Right cardiac atrium (tissue), 5 donors: ENCODE results near the gene SLC38A3. TPM values are rescaled to one million over a fixed set of nuclear protein-coding genes. Genes with fewer than 3 reads are reported as not detected.

Experiments
- ATAC-seq, 2 donors: fragments of 200-7000 bp; cut with Tn5 transposase; one replicate each; pipeline versions ENCODE4 v1.8.0 to v1.9.1; 2020; ENCODE audit warnings: moderate library complexity in 2 of 2, mild to moderate bottlenecking in 1 of 2
- DNase-seq, 3 donors: peaks; one replicate each; pipeline ENCODE4 v3.0.0-alpha.2; 2020
- H3K27ac ChIP-seq: one replicate; pipeline ENCODE4 v1.5.1; 2013; ENCODE audit warnings: mild to moderate bottlenecking, low read length, control low read depth, moderate library complexity
- H3K27me3 ChIP-seq: one replicate; pipeline ENCODE4 v1.6.1; 2013; ENCODE audit not compliant: control insufficient read depth, insufficient read depth
- H3K4me1 ChIP-seq: one replicate; pipeline ENCODE4 v1.6.1; 2013; ENCODE audit warnings: low read length; ENCODE audit not compliant: control insufficient read depth, insufficient read depth
- H3K4me3 ChIP-seq: one replicate; pipeline ENCODE4 v1.5.1; 2013; ENCODE audit warnings: low read length, control low read depth
- H3K9me3 ChIP-seq: one replicate; pipeline ENCODE4 v1.6.1; 2013; ENCODE audit warnings: low read length; ENCODE audit not compliant: control insufficient read depth
- WGBS: extraction: QIAGEN DNeasy Blood & Tissue Kit; methylation state at CpG from one replicate; pipeline ENCODE4 v1.1.7; 2013; 5-methylcytosine and 5-hydroxymethylcytosine counted together
- intact Hi-C, 4 donors: fragments of 100-400 bp; cut with DNase I; formaldehyde crosslinking; loops; one replicate each; pipeline versions ENCODE4 v1.11.0 to v1.14.0; 2022 to 2023
- polyA plus RNA-seq: library from polyadenylated mRNA; stranded (reverse); fragments of 200-250 nt; gene quantifications from one replicate; pipeline ENCODE4 v1.2.3, GENCODE V29; 2013
- total RNA-seq, 4 donors: library from RNA; stranded (reverse); fragmentation: NEBNext Ultra II Directional; extraction: Animal tissue kit (Norgen Biotek cat#: 25700); gene quantifications; one replicate each; pipeline ENCODE4 v1.2.1, GENCODE V29; 2021
- donor health status: healthy with polysubstance abuse.
- donor health status: DM: no; HTN: yes; CAD: no.
- donor health status: DM: no; HTN: no; CAD: no.
- donor health status: DM: no; HTN: yes; CAD: no; lungs with severe emphysema.
- donor health status: DM: yes; HTN: yes; CAD: no.

The SLC38A3 gene
- total and polyA plus RNA-seq, 5 donors, result 5.0 to 10.4 (median 8.7) TPM

GRCh38 chr3:50182533-50183099, 22.5 kb upstream of the SLC38A3 start:
- peak; percentile 9 to 53 (median 29) for DNase-seq
- Histone ChIP-seq H3K4me3 (no peak overlapping the region), H3K4me1 (no peaks in the 10 kb centered on the region), H3K27ac (no peak overlapping the region), H3K9me3 (no peaks in the 10 kb centered on the region), H3K27me3 (no peaks in the 10 kb centered on the region)
- intact Hi-C loops, result no loop called here
- ATAC-seq, result no peak
- WGBS, result 79% methylated on average over 26 of the region's 26 CpGs

- WGBS, result 87% methylated on average over 6 of the region's 6 CpGs
- ATAC-seq (no peak), DNase-seq (peak in 1 of 3 donors; percentile 2)
- no peaks in the 10 kb centered on the region for H3K4me1 ChIP-seq
- H3K27ac ChIP-seq, result no peak overlapping the region
- no peak overlapping the region for H3K4me3 ChIP-seq
- intact Hi-C loops, result no loop called here
- H3K9me3 ChIP-seq, result no peaks in the 10 kb centered on the region
- no peaks in the 10 kb centered on the region for H3K27me3 ChIP-seq
Measured at GRCh38 chr3:50183755-50184154, 21.3 kb upstream of the SLC38A3 start.

GRCh38 chr3:50184242-50184978, 20.7 kb upstream of the SLC38A3 start:
- Histone ChIP-seq H3K27ac (no peak overlapping the region), H3K4me3 (no peak overlapping the region), H3K9me3 (no peaks in the 10 kb centered on the region), H3K27me3 (no peaks in the 10 kb centered on the region), H3K4me1 (no peaks in the 10 kb centered on the region)
- 94% methylated on average over 21 of the region's 21 CpGs for WGBS
- peak in 2 of 3 donors; percentile 26 for DNase-seq
- ATAC-seq, result no peak
- intact Hi-C loops, result no loop called here

GRCh38 chr3:50185230-50185629, 19.8 kb upstream of the SLC38A3 start:
- H3K4me3 ChIP-seq, result no peak overlapping the region
- ATAC-seq (no peak), DNase-seq (peak in 1 of 3 donors; percentile 33)
- intact Hi-C loops, result loop anchor here in 2 of 4 donors (5.0 kb wide), 1 partner anchor 63 kb away; no protein-coding TSS in a partner anchor
- H3K27ac ChIP-seq, result no peak overlapping the region
- no peaks in the 10 kb centered on the region for H3K9me3 ChIP-seq
- no peaks in the 10 kb centered on the region for H3K27me3 ChIP-seq
- no peaks in the 10 kb centered on the region for H3K4me1 ChIP-seq
- 93% methylated on average over 4 of the region's 4 CpGs for WGBS

GRCh38 chr3:50186096-50186495, 19.0 kb upstream of the SLC38A3 start:
- WGBS, result 97% methylated on average over 10 of the region's 10 CpGs
- H3K4me3 ChIP-seq, result no peak overlapping the region
- ATAC-seq (no peak), DNase-seq (peak in 2 of 3 donors; percentile 22 to 51)
- H3K9me3 ChIP-seq, result no peaks in the 10 kb centered on the region
- intact Hi-C loops, result loop anchor here in 2 of 4 donors (5.0 kb wide), 1 partner anchor 64 kb away; no protein-coding TSS in a partner anchor
- no peaks in the 10 kb centered on the region for H3K4me1 ChIP-seq
- no peaks in the 10 kb centered on the region for H3K27me3 ChIP-seq
- no peak overlapping the region for H3K27ac ChIP-seq

- WGBS, result 91% methylated on average over 19 of the region's 19 CpGs
- DNase-seq (peak in 2 of 3 donors; percentile 30 to 49), ATAC-seq (no peak)
- H3K27me3 ChIP-seq, result no peaks in the 10 kb centered on the region
- intact Hi-C loops, result loop anchor here (2.0 to 5.0 kb wide), 4 partner anchors 31 to 67 kb away; no protein-coding TSS in a partner anchor
- H3K4me3 ChIP-seq, result no peak overlapping the region
- no peaks in the 10 kb centered on the region for H3K9me3 ChIP-seq
- no peaks in the 10 kb centered on the region for H3K4me1 ChIP-seq
- H3K27ac ChIP-seq, result no peak overlapping the region
Measured at GRCh38 chr3:50187750-50188149, 17.3 kb upstream of the SLC38A3 start.

- Histone ChIP-seq H3K4me3 (no peak overlapping the region), H3K27me3 (no peaks in the 10 kb centered on the region), H3K27ac (no peak overlapping the region), H3K4me1 (no peaks in the 10 kb centered on the region), H3K9me3 (no peaks in the 10 kb centered on the region)
- 8% methylated on average over 5 of the region's 5 CpGs for WGBS
- intact Hi-C loops, result loop anchor here (2.0 to 5.0 kb wide), 4 partner anchors 32 to 68 kb away; no protein-coding TSS in a partner anchor
- DNase-seq, result peak; percentile 72 to 91 (median 88)
- ATAC-seq, result peak; percentile 75 to 80
Measured at GRCh38 chr3:50189274-50189673, 15.8 kb upstream of the SLC38A3 start.

GRCh38 chr3:50189989-50190388, 15.1 kb upstream of the SLC38A3 start:
- no peaks in the 10 kb centered on the region for H3K27me3 ChIP-seq
- no peak overlapping the region for H3K4me3 ChIP-seq
- 89% methylated on average over 7 of the region's 7 CpGs for WGBS
- peak in 2 of 3 donors; percentile 26 to 31 for DNase-seq
- intact Hi-C loops, result loop anchor here (2.0 to 5.0 kb wide), 6 partner anchors 33 to 82 kb away; no protein-coding TSS in a partner anchor
- no peaks in the 10 kb centered on the region for H3K4me1 ChIP-seq
- ATAC-seq, result no peak
- H3K9me3 ChIP-seq, result no peaks in the 10 kb centered on the region
- H3K27ac ChIP-seq, result no peak overlapping the region

- H3K27ac ChIP-seq, result no peak within 1 kb of the TSS
- no peak within 1 kb of the TSS for H3K4me3 ChIP-seq
- DNase-seq (peak in 2 of 3 donors; percentile 11 to 43), ATAC-seq (no peak)
- WGBS, result 72% methylated on average over 8 of the region's 8 CpGs
- no peaks in the 10 kb centered on the region for H3K27me3 ChIP-seq
- intact Hi-C loops, result loop anchor here in 2 of 4 donors (5.0 kb wide), 2 partner anchors 36 to 81 kb away; no protein-coding TSS in a partner anchor
- no peaks in the 10 kb centered on the region for H3K9me3 ChIP-seq
- no peaks in the 10 kb centered on the region for H3K4me1 ChIP-seq
Measured at GRCh38 chr3:50190936-50191660, 14.0 kb upstream of the SLC38A3 start, which contains the start of gene GNAT1. Gene GNAT1, plus strand, starts transcription at chr3:50191610. Its CDS starts 116 bp downstream, at chr3:50191726.

- Histone ChIP-seq H3K27me3 (no peaks in the 10 kb centered on the region), H3K4me3 (no peak overlapping the region), H3K4me1 (no peaks in the 10 kb centered on the region), H3K27ac (no peak overlapping the region), H3K9me3 (no peaks in the 10 kb centered on the region)
- WGBS, result 80% methylated on average over 8 of the region's 8 CpGs
- DNase-seq (peak in 2 of 3 donors; percentile 46 to 51), ATAC-seq (no peak)
- intact Hi-C loops, result loop anchor here (2.0 to 5.0 kb wide), 5 partner anchors 33 to 81 kb away; no protein-coding TSS in a partner anchor
Measured at GRCh38 chr3:50192124-50192523, 12.9 kb upstream of the SLC38A3 start.
